Mesenchymal stem cell (in vitro differentiated cells and primary cell): ENCODE data around the gene BAG5.
A peak's percentile ranks its signal among the peaks of the same experiment; 100 is the strongest.

Experiments used
- DNase-seq: peaks from one replicate; pipeline ENCODE4 v3.0.0-alpha.2; 2013
- H2AFZ ChIP-seq: one replicate; pipeline ENCODE4 v1.6.1; 2013; ENCODE audit warnings: low read depth, mild to moderate bottlenecking, control low read depth, inconsistent platforms, low read length, moderate library complexity
- H2AK5ac ChIP-seq: 2 replicates; pipeline ENCODE4 v1.6.1; 2013; ENCODE audit warnings: low read length, moderate library complexity, mild to moderate bottlenecking, inconsistent platforms; ENCODE audit not compliant: severe bottlenecking
- H2BK120ac ChIP-seq: one replicate; pipeline ENCODE4 v1.6.1; 2013; ENCODE audit warnings: low read depth, mild to moderate bottlenecking, inconsistent platforms, low read length, moderate library complexity
- H2BK12ac ChIP-seq, 2 experiments: one replicate each; pipeline ENCODE4 v1.6.1; 2013; ENCODE audit warnings: inconsistent platforms in 2 of 2, low read length in 2 of 2, mild to moderate bottlenecking in 2 of 2, moderate library complexity in 2 of 2, control low read depth in 1 of 2
- H2BK15ac ChIP-seq: one replicate; pipeline ENCODE4 v1.6.1; 2013; ENCODE audit warnings: mild to moderate bottlenecking, low read depth, inconsistent platforms; ENCODE audit not compliant: poor library complexity, severe bottlenecking
- H2BK5ac ChIP-seq: 2 replicates; pipeline ENCODE4 v1.6.1; 2013; ENCODE audit warnings: low read depth, mild to moderate bottlenecking, low read length, control low read depth, inconsistent platforms; ENCODE audit not compliant: poor library complexity, severe bottlenecking
- H3K14ac ChIP-seq, 2 experiments: one replicate each; pipeline ENCODE4 v1.6.1; 2013; ENCODE audit warnings: inconsistent platforms in 2 of 2, low read length in 2 of 2, control low read depth in 1 of 2, mild to moderate bottlenecking in 1 of 2, moderate library complexity in 1 of 2
- H3K18ac ChIP-seq, 2 experiments: one replicate each; pipeline ENCODE4 v1.6.1; 2013; ENCODE audit warnings: inconsistent platforms in 2 of 2, low read length in 2 of 2, control low read depth in 1 of 2, low read depth in 1 of 2, mild to moderate bottlenecking in 1 of 2
- H3K23ac ChIP-seq, 2 experiments: one replicate each; pipeline ENCODE4 v1.6.1; 2013; ENCODE audit warnings: inconsistent platforms in 2 of 2, low read length in 2 of 2, mild to moderate bottlenecking in 2 of 2, moderate library complexity in 2 of 2, control low read depth in 1 of 2
- H3K27ac ChIP-seq: 2 replicates; pipeline ENCODE4 v1.5.1; 2013; ENCODE audit warnings: mild to moderate bottlenecking, moderate library complexity, low read length, control low read depth, inconsistent platforms; ENCODE audit not compliant: poor library complexity, severe bottlenecking
- H3K27me3 ChIP-seq, 2 experiments: 2 replicates each; pipeline versions ENCODE4 v1.6.1 to v1.7.0; 2013; ENCODE audit warnings: low read length in 2 of 2, mild to moderate bottlenecking in 2 of 2, moderate library complexity in 2 of 2, control low read depth in 1 of 2, inconsistent platforms in 1 of 2; ENCODE audit not compliant: control insufficient read depth in 1 of 2, insufficient read depth in 1 of 2
- H3K36me3 ChIP-seq, 2 experiments: 2 replicates each; pipeline versions ENCODE4 v1.6.1 to v1.7.0; 2013; ENCODE audit warnings: low read length in 2 of 2, control low read depth in 1 of 2, inconsistent platforms in 1 of 2, low read depth in 1 of 2, mild to moderate bottlenecking in 1 of 2; ENCODE audit not compliant: insufficient read depth in 2 of 2, control insufficient read depth in 1 of 2
- H3K4ac ChIP-seq, 2 experiments: one replicate each; pipeline ENCODE4 v1.6.1; 2013; ENCODE audit warnings: inconsistent platforms in 2 of 2, low read length in 2 of 2, mild to moderate bottlenecking in 2 of 2, moderate library complexity in 2 of 2, control low read depth in 1 of 2, low read depth in 1 of 2
- H3K4me1 ChIP-seq: 2 replicates; pipeline ENCODE4 v1.6.1; 2013; ENCODE audit warnings: low read depth, low read length, control low read depth; ENCODE audit not compliant: control insufficient read depth, insufficient read depth
- H3K4me2 ChIP-seq: 2 replicates; pipeline ENCODE4 v1.6.1; 2013; ENCODE audit warnings: low read length, mild to moderate bottlenecking, inconsistent platforms; ENCODE audit not compliant: poor library complexity, severe bottlenecking
- H3K4me3 ChIP-seq, 2 experiments: 2 replicates each; pipeline versions ENCODE4 v1.5.1 to v1.7.0; 2013; ENCODE audit warnings: low read length in 2 of 2, mild to moderate bottlenecking in 2 of 2, control low read depth in 1 of 2, low read depth in 1 of 2; ENCODE audit not compliant: insufficient read depth in 1 of 2
- H3K79me1 ChIP-seq: replicated peaks from 2 replicates; pipeline ENCODE4 v1.6.1; 2013; ENCODE audit warnings: mild to moderate bottlenecking, control low read depth, low read length, inconsistent platforms; ENCODE audit not compliant: poor library complexity, severe bottlenecking
- H3K9ac ChIP-seq: 2 replicates; pipeline ENCODE4 v1.7.0; 2013; ENCODE audit warnings: mild to moderate bottlenecking, low read length, moderate library complexity
- H3K9me3 ChIP-seq: 2 replicates; pipeline ENCODE4 v1.7.0; 2013; ENCODE audit warnings: mild to moderate bottlenecking, low read length; ENCODE audit not compliant: control insufficient read depth
- H4K8ac ChIP-seq: one replicate; pipeline ENCODE4 v1.6.1; 2013; ENCODE audit warnings: inconsistent platforms, mild to moderate bottlenecking, low read length, moderate library complexity
- H4K91ac ChIP-seq: one replicate; pipeline ENCODE4 v1.6.1; 2013; ENCODE audit warnings: mild to moderate bottlenecking, low read length, inconsistent platforms
- WGBS: methylation state at CpG from one replicate; pipeline ENCODE4 v1.1.7; 2013; ENCODE audit warnings: mixed read lengths; 5-methylcytosine and 5-hydroxymethylcytosine counted together

BAG5 gene

DNA sequence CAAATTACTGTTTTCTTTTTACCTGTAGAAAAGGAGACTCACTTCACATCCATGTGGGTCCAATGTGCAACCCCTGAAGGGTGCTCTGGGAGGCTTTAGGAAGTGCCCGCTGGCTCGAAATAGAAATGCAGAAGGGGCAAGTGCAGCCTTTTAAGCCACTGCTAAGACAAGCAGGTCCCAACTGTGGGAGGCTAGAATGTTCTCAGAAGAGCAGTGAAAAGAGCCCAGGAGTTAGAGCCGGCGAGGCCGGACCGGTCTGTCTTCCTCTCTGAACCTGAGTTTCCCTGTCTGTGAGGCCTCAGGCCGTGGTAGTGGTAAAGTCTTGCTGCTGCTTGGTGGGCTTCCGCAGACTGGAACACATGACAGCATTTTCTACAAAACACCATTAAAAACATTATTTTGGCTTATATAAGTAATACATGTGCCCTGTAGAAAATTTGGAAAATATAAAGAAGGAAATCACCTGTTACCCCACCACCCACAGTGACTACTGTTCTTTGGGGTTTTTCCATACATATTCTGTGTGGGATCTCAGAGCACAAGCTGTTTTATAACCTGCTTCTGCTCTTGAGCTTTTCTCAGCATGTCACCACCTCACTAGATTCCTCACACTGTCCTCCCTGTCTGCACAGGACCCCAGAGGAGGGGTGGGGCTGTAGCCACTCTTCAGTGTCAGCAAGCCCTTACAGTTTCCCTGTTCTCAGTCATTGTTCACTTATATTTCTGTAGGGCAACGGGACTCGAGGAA lies 45.9 kb downstream of the BAG5 start:
- H2BK120ac ChIP-seq: no peak overlapping the region
- no peak overlapping the region for H2AK5ac ChIP-seq
- no peak overlapping the region for H2BK15ac ChIP-seq
- no peak overlapping the region for H2BK5ac ChIP-seq
- H2AFZ ChIP-seq: no peak overlapping the region
- H3K27me3 ChIP-seq: no peaks in the 10 kb centered on the region
- H2BK12ac ChIP-seq: no peak overlapping the region
- peaks cover 20 to 27% of the 10 kb centered on the region in 2 experiments for H3K36me3 ChIP-seq
- H3K9ac ChIP-seq: no peak overlapping the region
- H3K4ac ChIP-seq: no peak overlapping the region
- no peaks in the 10 kb centered on the region for H3K79me1 ChIP-seq
- no peak overlapping the region for H4K91ac ChIP-seq
- no peak overlapping the region for H3K14ac ChIP-seq
- no peak overlapping the region for H3K27ac ChIP-seq
- WGBS: 77% methylated on average over 8 of the region's 10 CpGs
- no peak overlapping the region for H3K18ac ChIP-seq
- H3K23ac ChIP-seq: no peak overlapping the region
- H3K9me3 ChIP-seq: no peaks in the 10 kb centered on the region
- H3K4me2 ChIP-seq: no peak overlapping the region
- H3K4me3 ChIP-seq: no peak overlapping the region
- peaks cover 44% of the 10 kb centered on the region for H3K4me1 ChIP-seq
- H4K8ac ChIP-seq: no peak overlapping the region
- DNase-seq: no peak

DNA sequence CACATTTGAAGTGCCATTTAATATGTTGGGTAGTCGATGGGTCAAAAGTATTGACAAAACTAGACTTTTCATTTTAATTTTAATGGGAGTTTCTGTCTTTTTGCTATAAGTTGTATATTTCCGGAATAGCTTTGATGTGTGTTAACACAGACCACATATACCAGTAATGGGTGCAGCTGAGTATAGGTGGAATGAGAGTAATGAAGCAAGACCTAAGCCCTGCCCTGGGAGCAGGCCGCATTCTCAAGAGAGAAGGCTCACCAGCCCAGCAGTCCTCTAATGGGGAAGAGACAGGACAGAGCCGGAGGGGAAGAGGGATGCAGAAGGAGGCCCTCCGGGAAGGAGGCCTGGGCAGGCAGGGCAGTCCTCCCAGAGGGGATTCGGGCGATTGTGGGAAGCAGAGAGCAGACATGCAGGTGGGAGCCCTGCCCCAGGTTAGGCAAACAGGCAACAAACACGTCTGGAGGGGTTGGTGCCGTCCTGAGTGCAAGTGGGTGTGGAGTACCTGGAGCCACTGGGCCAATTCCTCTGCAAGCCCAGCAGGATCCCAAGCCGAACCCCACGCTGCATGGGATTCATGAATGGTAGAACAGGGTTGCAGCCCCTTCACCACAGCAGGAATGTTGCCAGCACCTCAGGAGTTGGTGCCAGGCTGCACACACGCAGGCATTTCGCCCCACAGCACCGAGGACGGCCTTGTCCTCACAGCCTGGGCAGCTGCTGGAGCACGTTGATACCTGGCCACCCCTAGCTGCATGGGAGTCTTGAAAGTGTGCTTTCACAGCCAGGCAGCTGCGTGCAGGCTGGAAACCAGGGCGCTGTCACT lies 47.6 kb downstream of the BAG5 start:
- H3K4me3 ChIP-seq: no peak overlapping the region
- H3K4me2 ChIP-seq: no peak overlapping the region
- no peak overlapping the region for H2AFZ ChIP-seq
- H3K4ac ChIP-seq: no peak overlapping the region
- peaks cover 6% of the 10 kb centered on the region for H3K79me1 ChIP-seq
- no peaks in the 10 kb centered on the region for H3K9me3 ChIP-seq
- no peak overlapping the region for H3K27ac ChIP-seq
- no peak overlapping the region for H3K14ac ChIP-seq
- H3K18ac ChIP-seq: no peak overlapping the region
- no peak overlapping the region for H2BK15ac ChIP-seq
- no peak overlapping the region for H3K23ac ChIP-seq
- H3K36me3 ChIP-seq: peaks cover 38 to 44% of the 10 kb centered on the region in 2 experiments
- H2AK5ac ChIP-seq: no peak overlapping the region
- H3K4me1 ChIP-seq: peaks cover 32% of the 10 kb centered on the region
- H2BK12ac ChIP-seq: peak overlapping the region in 1 of 2 experiments; percentile 24
- DNase-seq: no peak
- no peaks in the 10 kb centered on the region for H3K27me3 ChIP-seq
- no peak overlapping the region for H3K9ac ChIP-seq
- no peak overlapping the region for H2BK120ac ChIP-seq
- H4K8ac ChIP-seq: no peak overlapping the region
- peak overlapping the region; percentile 9 for H4K91ac ChIP-seq
- no peak overlapping the region for H2BK5ac ChIP-seq
- 89% methylated on average over 18 of the region's 18 CpGs for WGBS

DNA sequence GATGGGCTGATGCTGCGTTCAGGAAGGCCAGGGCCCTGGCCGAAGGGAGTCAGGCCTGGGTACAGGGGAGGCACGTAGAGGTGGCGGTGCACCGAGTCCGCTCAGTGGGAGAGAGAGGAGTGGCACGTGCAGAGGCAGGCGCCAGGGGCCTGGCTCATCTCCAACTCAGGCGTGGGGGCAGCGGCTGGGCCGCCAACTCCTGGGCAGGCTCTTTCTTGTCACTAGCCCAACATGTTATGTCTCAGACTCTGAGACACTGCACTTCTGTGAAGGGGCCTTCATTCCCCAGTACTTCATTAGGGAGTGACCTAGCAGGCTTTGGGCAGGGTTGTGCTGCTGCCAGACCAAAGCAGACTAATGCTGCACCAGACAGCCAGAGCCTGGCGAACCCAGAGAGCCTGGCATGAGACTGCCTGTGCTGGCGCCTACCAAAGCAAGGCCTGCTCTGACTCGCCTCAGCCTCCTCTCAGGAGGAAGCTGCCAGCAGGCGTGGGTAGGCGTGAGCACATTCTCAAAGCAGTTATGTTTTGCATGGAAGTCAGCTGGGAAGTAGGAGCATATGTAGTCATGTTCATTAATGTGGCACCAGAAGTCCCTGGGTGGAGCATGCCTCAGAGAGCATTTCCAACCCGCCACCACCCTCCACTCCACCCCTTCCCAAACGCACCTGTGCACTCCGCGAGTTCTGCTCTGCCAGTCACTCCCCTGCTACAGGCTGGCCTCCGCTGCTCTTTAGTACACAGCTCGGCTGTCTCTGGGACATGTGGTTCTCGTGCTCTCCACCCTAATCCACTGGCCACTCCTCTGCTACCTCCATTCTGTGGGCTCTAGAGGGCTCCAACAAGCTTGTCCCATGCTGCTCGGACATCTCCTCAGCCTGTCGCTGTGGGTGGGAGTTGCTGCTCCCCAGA lies 49.5 kb downstream of the BAG5 start:
- no peak overlapping the region for H3K18ac ChIP-seq
- H3K4ac ChIP-seq: no peak overlapping the region
- no peak overlapping the region for H4K91ac ChIP-seq
- H2BK12ac ChIP-seq: no peak overlapping the region
- WGBS: 93% methylated on average over 23 of the region's 25 CpGs
- H3K27me3 ChIP-seq: no peaks in the 10 kb centered on the region
- no peak overlapping the region for H3K14ac ChIP-seq
- no peak overlapping the region for H4K8ac ChIP-seq
- no peak overlapping the region for H2BK120ac ChIP-seq
- H3K9me3 ChIP-seq: no peaks in the 10 kb centered on the region
- no peak overlapping the region for H2AFZ ChIP-seq
- no peak overlapping the region for H3K27ac ChIP-seq
- H3K36me3 ChIP-seq: peaks cover 57 to 61% of the 10 kb centered on the region in 2 experiments
- H2AK5ac ChIP-seq: no peak overlapping the region
- peak overlapping the region; percentile 60 for H3K9ac ChIP-seq
- H3K23ac ChIP-seq: no peak overlapping the region
- H3K4me3 ChIP-seq: no peak overlapping the region
- H2BK15ac ChIP-seq: no peak overlapping the region
- no peak overlapping the region for H2BK5ac ChIP-seq
- H3K4me2 ChIP-seq: no peak overlapping the region
- peaks cover 6% of the 10 kb centered on the region for H3K79me1 ChIP-seq
- DNase-seq: no peak
- H3K4me1 ChIP-seq: peaks cover 13% of the 10 kb centered on the region
